ENCODE data around the gene DDX10.

DDX10 gene

GRCh38 chr11:108984523-108984922, 319.7 kb downstream of the DDX10 start:
- no peak for DNase-seq (ENCODE audit: low spot score)

GRCh38 chr11:108985236-108985944, 320.5 kb downstream of the DDX10 start:
- no peak for DNase-seq (ENCODE audit: low spot score)

- no peak for DNase-seq (ENCODE audit: low spot score)
Observed at GRCh38 chr11:108985945-108986279, 321.0 kb downstream of the DDX10 start.

All from HuH-7.5 (cell line).